ENCODE data around the gene C16orf78. TPM values are rescaled to one million over a fixed set of nuclear protein-coding genes. Genes with fewer than 3 reads are reported as not detected.

The C16orf78 gene
- total RNA-seq, 6 donors from 2014 or later: not detected

GRCh38 chr16:49344401-49344800 is 29.2 kb upstream of the C16orf78 start:
- Histone ChIP-seq H3K4me3 (no peak overlapping the region), H3K36me3 (no peaks in the 10 kb centered on the region), H3K9me3 (no peaks in the 10 kb centered on the region), H3K27ac (no peak overlapping the region), H3K4me1 (no peaks in the 10 kb centered on the region), H3K27me3 (no peaks in the 10 kb centered on the region)
- DNase-seq (peak in 1 of 2 donors; percentile 10), ATAC-seq (ENCODE audit: low FRiP score in 2 of 2) (no peak)
- WGBS, 2 donors: 78 to 89% methylated on average over 1 to 5 of the region's 5 CpGs
- TF ChIP-seq CTCF (IDR thresholded peaks at IDR 0.05) (no peak), EP300 (IDR thresholded peaks at IDR 0.05) (no peak), POLR2AphosphoS5 (IDR thresholded peaks at IDR 0.05) (no peak), POLR2A (IDR thresholded peaks at IDR 0.05) (no peak)

DNA sequence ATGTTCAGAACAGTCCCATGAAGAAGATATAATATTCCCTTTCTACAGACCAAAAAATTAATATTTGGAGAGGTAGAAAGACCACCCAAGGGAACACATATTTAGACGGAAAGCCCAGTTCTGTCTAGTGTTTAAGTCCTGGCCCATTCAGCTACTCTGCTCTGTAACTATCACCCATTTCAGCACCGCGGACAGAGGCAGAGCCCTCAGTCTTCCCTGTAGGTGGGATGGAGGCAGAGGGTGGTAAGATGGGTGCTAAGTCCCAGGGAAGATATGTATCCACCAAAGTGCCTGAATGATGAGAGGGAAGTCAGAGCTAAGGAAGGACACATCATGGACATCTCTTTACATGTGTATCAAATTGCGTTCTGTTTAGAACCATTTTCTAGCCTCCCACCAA is 27.8 kb upstream of the C16orf78 start:
- WGBS, 2 donors: 26 to 30% methylated on average over 4 of the region's 4 CpGs
- no peaks in the 10 kb centered on the region for H3K27me3 ChIP-seq
- peak in 1 of 2 donors; percentile 3 for DNase-seq
- H3K4me1 ChIP-seq: no peaks in the 10 kb centered on the region
- no peak overlapping the region for H3K27ac ChIP-seq
- ATAC-seq (ENCODE audit: low FRiP score in 2 of 2): no peak
- H3K9me3 ChIP-seq: no peaks in the 10 kb centered on the region
- H3K36me3 ChIP-seq: no peaks in the 10 kb centered on the region
- no peak overlapping the region for H3K4me3 ChIP-seq
- no peak for TF ChIP-seq EP300 (IDR thresholded peaks at IDR 0.05)
- TF ChIP-seq POLR2AphosphoS5 (IDR thresholded peaks at IDR 0.05): no peak
- TF ChIP-seq CTCF (IDR thresholded peaks at IDR 0.05): no peak
- no peak for TF ChIP-seq POLR2A (IDR thresholded peaks at IDR 0.05)

DNA sequence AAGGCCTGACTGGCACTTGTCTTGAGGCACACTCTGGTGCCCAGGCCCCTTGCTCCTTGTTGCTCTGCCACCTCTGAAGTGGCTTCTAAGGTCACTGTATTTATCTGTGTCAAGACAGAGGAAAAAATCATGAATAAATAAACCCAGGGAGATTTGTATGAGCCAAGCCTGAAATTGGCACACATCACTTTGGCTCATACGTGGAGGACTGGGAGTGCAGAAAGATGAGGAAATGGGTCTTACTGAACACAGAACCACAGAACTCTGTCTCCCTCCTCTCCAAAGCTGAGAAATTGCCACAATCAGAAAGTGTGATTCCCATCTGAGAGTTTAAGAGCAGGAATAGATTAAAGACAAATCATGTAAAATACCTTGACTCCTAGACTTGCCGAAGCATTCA is 27.1 kb upstream of the C16orf78 start:
- WGBS, 2 donors: 63 to 65% methylated on average over 2 of the region's 2 CpGs
- H3K9me3 ChIP-seq: no peaks in the 10 kb centered on the region
- H3K27me3 ChIP-seq: no peaks in the 10 kb centered on the region
- no peak overlapping the region for H3K27ac ChIP-seq
- H3K4me3 ChIP-seq: no peak overlapping the region
- no peak for ATAC-seq (ENCODE audit: low FRiP score in 2 of 2)
- no peak for DNase-seq
- no peaks in the 10 kb centered on the region for H3K36me3 ChIP-seq
- TF ChIP-seq CTCF (IDR thresholded peaks at IDR 0.05) (no peak), EP300 (IDR thresholded peaks at IDR 0.05) (no peak), POLR2A (IDR thresholded peaks at IDR 0.05) (no peak)
- H3K4me1 ChIP-seq: no peaks in the 10 kb centered on the region

GRCh38 chr16:49347476-49347875 is 26.1 kb upstream of the C16orf78 start:
- Histone ChIP-seq H3K36me3 (no peaks in the 10 kb centered on the region), H3K27me3 (no peaks in the 10 kb centered on the region), H3K9me3 (no peaks in the 10 kb centered on the region), H3K4me1 (no peaks in the 10 kb centered on the region), H3K4me3 (no peak overlapping the region), H3K27ac (no peak overlapping the region)
- WGBS, 2 donors: 56 to 64% methylated on average over 2 of the region's 2 CpGs
- ATAC-seq (ENCODE audit: low FRiP score in 2 of 2) (no peak), DNase-seq (no peak)
- TF ChIP-seq POLR2AphosphoS5 (IDR thresholded peaks at IDR 0.05) (no peak), EP300 (IDR thresholded peaks at IDR 0.05) (no peak), CTCF (IDR thresholded peaks at IDR 0.05) (no peak), POLR2A (IDR thresholded peaks at IDR 0.05) (no peak)

- TF ChIP-seq POLR2A (IDR thresholded peaks at IDR 0.05): no peak
- TF ChIP-seq POLR2AphosphoS5 (IDR thresholded peaks at IDR 0.05): no peak
- no peak for TF ChIP-seq EP300 (IDR thresholded peaks at IDR 0.05)
- no peak for TF ChIP-seq CTCF (IDR thresholded peaks at IDR 0.05)
- no peaks in the 10 kb centered on the region for H3K9me3 ChIP-seq
- ATAC-seq (ENCODE audit: low FRiP score in 2 of 2): no peak
- H3K4me3 ChIP-seq: no peak overlapping the region
- 35 to 42% methylated on average over 13 to 14 of the region's 14 CpGs for WGBS, 2 donors
- no peak for DNase-seq
- H3K27me3 ChIP-seq: no peaks in the 10 kb centered on the region
- H3K36me3 ChIP-seq: no peaks in the 10 kb centered on the region
- no peaks in the 10 kb centered on the region for H3K4me1 ChIP-seq
- H3K27ac ChIP-seq: no peak overlapping the region
These were observed 25.0 kb upstream of the C16orf78 start for GRCh38 chr16:49348408-49349176.

Measured in upper lobe of left lung (tissue), 6 donors.